Upper lobe of left lung (tissue), 4 donors: ENCODE results near the gene CENPP.
"Not testable (repeated sequence)": the region's sequence is repeated elsewhere in the genome, so short reads cannot be mapped to it uniquely, and the experiment has no call there.

Source experiments
- POLR2A ChIP-seq, 4 donors: fragments of 450-650 bp; IDR thresholded peaks; one replicate each; pipeline ENCODE4 v1.5.1; 2016 to 2017; ENCODE audit warnings: antibody characterized with exemption in 4 of 4, mild to moderate bottlenecking in 2 of 4
- POLR2AphosphoS5 ChIP-seq, 2 donors: sonication (generic); formaldehyde crosslinking; IDR thresholded peaks; one replicate each; pipeline ENCODE4 v1.5.1; 2017; ENCODE audit warnings: antibody characterized with exemption in 2 of 2
- TF ChIP-seq, protein P1 (sequence below), 6 experiments: fragments of 450-650 bp in 4 of 6; fragments of 200-600 bp in 2 of 6; sonication (generic) in 2 of 6; IDR thresholded peaks; one replicate each; pipeline ENCODE4 v1.5.1; 2016 to 2019; ENCODE audit warnings: antibody characterized with exemption in 6 of 6

DNA sequence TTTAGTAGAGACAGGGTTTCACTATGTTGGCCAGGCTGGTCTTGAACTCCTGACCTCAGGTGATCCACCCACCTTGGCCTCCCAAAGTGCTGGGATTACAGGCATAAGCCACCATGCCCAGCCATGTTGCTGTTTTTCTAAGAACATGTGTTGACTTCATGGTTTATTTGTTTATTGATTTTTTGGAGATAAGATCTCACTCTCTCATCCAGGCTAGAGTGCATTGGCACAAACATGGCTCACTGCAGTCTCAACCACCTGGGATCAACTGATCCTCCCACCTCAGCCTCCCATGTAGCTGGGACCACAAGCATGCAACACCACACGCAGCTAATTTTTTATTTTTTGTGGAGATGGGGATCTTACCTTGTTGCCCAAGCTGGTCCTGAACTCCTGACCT is 269.3 kb downstream of the CENPP start:
- TF ChIP-seq, protein P1, sequence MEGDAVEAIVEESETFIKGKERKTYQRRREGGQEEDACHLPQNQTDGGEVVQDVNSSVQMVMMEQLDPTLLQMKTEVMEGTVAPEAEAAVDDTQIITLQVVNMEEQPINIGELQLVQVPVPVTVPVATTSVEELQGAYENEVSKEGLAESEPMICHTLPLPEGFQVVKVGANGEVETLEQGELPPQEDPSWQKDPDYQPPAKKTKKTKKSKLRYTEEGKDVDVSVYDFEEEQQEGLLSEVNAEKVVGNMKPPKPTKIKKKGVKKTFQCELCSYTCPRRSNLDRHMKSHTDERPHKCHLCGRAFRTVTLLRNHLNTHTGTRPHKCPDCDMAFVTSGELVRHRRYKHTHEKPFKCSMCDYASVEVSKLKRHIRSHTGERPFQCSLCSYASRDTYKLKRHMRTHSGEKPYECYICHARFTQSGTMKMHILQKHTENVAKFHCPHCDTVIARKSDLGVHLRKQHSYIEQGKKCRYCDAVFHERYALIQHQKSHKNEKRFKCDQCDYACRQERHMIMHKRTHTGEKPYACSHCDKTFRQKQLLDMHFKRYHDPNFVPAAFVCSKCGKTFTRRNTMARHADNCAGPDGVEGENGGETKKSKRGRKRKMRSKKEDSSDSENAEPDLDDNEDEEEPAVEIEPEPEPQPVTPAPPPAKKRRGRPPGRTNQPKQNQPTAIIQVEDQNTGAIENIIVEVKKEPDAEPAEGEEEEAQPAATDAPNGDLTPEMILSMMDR (IDR thresholded peaks at IDR 0.05), result not testable (repeated sequence)
- not testable (repeated sequence) for TF ChIP-seq POLR2AphosphoS5, POLR2A (IDR thresholded peaks at IDR 0.05)
